C4-2B (cell line): ENCODE results near the gene EPDR1.

Source experiments
- H3K27ac ChIP-seq: fragments of 450-650 bp; 2 replicates; pipeline ENCODE4 v1.5.1; 2017
- ZFX ChIP-seq: fragments of 450-650 bp; IDR thresholded peaks from 2 replicates; pipeline ENCODE4 v1.6.1; 2017
- TF ChIP-seq, protein P1 (sequence below): fragments of 450-650 bp; conservative IDR thresholded peaks from 2 replicates; pipeline ENCODE4 v1.5.1; 2017; ENCODE audit warnings: mild to moderate bottlenecking

Gene EPDR1

DNA sequence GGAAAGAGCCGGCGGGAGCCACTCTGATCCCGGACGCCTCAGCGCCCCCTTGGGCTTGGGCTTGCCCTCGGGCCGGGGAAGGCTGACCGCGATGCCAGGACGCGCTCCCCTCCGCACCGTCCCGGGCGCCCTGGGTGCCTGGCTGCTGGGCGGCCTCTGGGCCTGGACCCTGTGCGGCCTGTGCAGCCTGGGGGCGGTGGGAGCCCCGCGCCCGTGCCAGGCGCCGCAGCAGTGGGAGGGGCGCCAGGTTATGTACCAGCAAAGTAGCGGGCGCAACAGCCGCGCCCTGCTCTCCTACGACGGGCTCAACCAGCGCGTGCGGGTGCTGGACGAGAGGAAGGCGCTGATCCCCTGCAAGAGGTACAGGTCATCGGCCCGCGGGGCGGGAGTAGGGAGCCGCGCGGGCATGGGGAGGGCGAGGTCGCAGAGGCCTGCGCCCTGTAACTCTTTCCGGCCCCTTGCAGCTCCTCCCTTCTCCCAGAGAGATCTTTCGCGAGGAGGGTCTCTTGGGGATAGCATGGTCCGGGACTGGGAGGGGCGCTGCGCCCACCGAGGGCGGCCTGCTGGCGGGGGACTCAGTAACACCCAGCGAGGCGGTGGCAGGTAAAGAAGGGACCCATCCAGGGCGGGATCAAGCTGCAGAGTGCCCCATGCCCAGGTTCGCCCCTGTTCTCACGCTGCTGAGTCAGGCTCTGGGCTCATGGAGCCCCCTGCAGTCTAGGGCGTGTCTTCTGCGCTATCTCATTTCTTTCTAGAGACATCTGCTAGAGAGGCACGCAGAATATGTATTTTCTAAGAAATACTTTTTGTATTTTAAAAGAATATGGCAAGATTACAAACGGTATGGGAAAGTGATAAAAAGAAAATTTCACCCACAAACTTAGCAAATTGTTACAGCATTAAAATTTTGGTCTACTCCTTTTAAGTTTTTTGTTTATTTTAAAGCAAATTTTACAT lies 687 bp downstream of the EPDR1 start:
- peak; percentile 61 for TF ChIP-seq ZFX
- TF ChIP-seq, protein P1, sequence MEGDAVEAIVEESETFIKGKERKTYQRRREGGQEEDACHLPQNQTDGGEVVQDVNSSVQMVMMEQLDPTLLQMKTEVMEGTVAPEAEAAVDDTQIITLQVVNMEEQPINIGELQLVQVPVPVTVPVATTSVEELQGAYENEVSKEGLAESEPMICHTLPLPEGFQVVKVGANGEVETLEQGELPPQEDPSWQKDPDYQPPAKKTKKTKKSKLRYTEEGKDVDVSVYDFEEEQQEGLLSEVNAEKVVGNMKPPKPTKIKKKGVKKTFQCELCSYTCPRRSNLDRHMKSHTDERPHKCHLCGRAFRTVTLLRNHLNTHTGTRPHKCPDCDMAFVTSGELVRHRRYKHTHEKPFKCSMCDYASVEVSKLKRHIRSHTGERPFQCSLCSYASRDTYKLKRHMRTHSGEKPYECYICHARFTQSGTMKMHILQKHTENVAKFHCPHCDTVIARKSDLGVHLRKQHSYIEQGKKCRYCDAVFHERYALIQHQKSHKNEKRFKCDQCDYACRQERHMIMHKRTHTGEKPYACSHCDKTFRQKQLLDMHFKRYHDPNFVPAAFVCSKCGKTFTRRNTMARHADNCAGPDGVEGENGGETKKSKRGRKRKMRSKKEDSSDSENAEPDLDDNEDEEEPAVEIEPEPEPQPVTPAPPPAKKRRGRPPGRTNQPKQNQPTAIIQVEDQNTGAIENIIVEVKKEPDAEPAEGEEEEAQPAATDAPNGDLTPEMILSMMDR = peak; percentile 14; the same call in 1 of the 2 replicates
- peak overlapping the region; percentile 71 for H3K27ac ChIP-seq

DNA sequence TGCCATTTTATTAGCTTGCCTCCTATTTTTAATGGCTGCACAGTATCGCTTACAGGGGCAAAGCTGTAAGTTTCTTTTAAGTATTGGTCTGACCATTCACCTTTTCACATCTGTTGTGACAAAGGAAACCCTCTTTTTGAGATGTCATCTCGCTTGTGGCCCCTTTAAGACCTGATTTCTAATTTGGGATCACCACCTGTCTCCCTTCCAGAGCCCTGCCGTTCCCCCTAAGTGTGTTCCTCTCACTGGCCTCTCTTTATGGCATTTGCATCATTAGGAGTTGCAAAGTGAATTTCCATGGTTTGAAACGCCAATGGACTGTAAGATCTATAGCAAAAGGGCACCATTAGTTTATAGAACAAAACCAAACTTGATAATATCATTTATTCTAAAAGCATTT lies 1.4 kb downstream of the EPDR1 start:
- no peak overlapping the region for H3K27ac ChIP-seq
- TF ChIP-seq ZFX = no peak
- TF ChIP-seq, protein P1 = no peak

DNA sequence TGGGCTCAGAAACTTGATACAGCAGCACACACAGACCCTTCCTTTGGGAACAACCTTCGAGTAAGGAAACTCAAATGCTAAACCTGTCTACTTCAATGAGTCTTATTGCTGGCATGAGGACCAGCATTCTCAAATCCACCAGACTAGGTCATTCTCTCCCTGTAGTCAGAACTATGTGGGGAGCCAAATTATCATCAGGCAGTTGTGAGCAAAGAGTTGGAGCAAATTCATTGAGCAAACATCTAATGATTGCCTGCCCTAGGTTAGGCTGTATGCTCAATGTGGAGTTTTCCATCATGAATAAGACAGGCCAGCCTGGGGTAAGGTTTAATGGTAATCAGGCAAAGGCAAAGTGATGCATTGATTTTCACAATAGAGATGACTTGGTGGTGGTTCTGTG lies 3.6 kb downstream of the EPDR1 start:
- no peak overlapping the region for H3K27ac ChIP-seq
- no peak for TF ChIP-seq ZFX
- TF ChIP-seq, protein P1 = no peak

DNA sequence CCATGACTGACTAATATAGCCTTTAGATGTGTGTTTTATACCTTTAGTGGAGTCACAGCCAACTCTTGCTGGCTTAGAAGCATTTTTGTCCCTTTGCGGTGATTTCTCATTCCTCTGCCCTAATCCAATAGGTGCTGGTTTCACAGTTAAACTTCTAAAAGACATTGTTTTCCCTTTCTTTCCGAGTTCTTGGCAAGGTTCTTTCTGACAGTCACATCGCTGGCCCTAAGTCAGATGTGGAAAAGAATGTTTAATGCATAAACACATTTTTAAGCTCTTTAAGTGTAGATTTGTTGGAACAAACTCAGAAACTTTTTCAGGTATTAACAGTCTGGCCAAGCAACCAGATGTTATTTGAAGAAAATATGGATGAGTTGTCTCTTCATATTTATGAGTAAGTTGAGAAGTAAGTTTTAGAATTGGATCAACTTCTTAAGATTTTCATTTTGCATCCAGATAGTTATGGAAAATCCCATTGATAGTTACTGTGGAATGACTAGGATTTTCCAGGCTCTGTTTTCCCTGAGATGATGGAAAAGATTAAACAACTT lies 4.1 kb downstream of the EPDR1 start:
- no peak overlapping the region for H3K27ac ChIP-seq
- TF ChIP-seq, protein P1 = no peak
- no peak for TF ChIP-seq ZFX

DNA sequence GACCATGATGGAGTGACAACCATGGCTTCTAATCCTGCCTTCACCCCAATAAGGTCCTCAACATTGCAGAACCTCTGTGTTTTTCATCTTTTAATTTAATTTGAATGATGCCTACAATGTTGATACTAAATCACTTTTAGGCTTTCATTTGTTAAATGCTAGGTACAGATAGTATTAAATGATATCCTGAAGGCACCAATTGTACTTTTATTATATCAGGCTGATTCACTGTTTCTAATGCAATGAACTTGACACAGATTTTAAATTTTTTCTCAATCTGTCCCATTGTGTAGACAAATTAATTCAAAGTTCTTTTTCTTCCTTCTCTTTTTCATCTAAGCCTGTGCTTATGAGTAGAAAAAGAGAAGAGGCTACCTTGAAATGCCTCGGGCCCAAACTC lies 5.2 kb downstream of the EPDR1 start:
- TF ChIP-seq, protein P1 = no peak
- TF ChIP-seq ZFX = no peak
- H3K27ac ChIP-seq = no peak overlapping the region

DNA sequence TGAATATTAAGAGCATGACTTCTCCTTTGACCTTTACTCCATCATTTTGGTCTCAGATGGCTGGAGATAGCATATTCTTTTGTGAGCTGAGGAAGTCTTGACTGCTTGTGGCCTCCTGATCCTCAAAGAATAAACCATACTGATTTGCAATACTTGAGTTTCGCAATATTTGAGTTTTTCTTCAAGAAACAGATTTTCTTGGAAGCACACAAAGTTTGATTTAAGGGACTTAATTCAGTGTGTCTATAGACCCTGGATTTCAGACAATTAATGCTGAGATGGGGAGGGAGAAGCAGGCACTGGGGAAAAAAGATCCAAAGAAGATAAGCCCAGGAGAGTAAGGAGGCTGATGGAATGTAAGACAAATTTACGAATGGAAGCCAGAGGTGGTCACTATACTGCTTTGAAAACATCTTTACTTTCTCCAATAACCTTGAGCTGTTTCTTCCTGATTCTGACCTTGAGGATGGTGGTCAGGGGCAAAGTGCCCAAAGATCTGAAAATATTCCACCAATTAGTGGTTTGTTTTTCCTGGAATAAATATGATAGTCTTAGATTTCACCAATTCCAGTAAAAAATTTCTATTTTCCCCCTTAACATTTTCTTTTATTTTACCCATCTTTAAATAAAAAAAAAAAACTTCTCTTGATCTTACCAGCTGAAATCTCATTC lies 7.5 kb downstream of the EPDR1 start:
- TF ChIP-seq, protein P1 = no peak
- no peak for TF ChIP-seq ZFX
- H3K27ac ChIP-seq = no peak overlapping the region

DNA sequence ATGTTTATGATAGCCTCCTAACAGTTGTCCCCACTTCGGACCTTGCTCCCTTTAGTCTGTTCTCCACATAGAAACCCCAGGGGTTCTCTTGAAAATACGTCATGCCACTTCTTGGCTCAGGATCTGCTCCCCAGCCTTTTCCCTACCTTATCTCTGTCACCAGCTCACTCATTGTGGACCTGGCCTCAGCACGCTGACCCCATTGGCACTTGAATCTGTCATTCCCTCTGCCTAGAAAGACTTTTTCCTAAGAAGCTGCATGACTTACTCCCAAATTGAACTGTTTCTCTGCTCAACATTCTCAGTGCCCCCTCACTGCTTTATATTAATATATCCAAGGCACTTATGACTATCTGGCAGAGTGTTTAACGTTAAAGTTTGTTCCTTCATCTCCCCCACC lies 8.4 kb downstream of the EPDR1 start:
- no peak overlapping the region for H3K27ac ChIP-seq
- TF ChIP-seq, protein P1 = no peak
- TF ChIP-seq ZFX = no peak
